ENCODE results near the gene COL23A1. TPM values are rescaled to one million over a fixed set of nuclear protein-coding genes. Genes with fewer than 3 reads are reported as not detected.

The COL23A1 gene
- total and polyA plus RNA-seq, 2 of the 13 experiments (the other 11 are each of a cell fraction or from before 2014, with no cell fraction given) = not detected

DNA sequence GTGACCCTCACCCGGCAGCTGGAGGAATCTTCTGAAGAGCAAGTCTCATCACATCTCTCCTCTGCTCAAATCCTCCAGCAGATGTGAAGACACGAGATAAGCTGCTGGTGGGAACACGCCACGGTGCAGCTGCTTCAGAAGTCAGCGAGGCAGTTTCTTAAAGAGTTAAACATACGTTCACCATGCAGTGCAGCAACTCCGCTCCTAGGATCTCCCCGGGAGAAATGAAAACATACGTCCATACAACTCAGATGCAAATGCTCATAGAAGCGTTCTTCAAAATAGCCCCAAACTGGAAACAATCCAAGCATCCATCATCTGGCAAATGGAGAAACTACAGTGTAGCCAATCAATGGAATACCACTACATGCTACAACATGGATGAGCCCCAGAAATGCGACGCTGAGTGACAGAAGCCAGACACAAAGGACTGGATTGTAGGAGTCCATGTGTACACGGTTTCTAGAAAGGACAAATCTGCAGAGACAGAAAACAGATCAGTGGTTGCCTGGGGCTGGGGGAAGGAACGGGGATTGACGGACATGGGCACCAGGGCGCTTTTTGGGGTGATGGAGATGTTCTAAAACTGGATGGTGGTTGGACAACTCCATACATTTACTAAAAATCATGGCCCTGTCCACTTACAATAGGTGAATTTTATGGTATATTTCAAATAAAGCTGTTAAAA is 150.6 kb downstream of the COL23A1 start (continued):
- TF ChIP-seq, protein P1, sequence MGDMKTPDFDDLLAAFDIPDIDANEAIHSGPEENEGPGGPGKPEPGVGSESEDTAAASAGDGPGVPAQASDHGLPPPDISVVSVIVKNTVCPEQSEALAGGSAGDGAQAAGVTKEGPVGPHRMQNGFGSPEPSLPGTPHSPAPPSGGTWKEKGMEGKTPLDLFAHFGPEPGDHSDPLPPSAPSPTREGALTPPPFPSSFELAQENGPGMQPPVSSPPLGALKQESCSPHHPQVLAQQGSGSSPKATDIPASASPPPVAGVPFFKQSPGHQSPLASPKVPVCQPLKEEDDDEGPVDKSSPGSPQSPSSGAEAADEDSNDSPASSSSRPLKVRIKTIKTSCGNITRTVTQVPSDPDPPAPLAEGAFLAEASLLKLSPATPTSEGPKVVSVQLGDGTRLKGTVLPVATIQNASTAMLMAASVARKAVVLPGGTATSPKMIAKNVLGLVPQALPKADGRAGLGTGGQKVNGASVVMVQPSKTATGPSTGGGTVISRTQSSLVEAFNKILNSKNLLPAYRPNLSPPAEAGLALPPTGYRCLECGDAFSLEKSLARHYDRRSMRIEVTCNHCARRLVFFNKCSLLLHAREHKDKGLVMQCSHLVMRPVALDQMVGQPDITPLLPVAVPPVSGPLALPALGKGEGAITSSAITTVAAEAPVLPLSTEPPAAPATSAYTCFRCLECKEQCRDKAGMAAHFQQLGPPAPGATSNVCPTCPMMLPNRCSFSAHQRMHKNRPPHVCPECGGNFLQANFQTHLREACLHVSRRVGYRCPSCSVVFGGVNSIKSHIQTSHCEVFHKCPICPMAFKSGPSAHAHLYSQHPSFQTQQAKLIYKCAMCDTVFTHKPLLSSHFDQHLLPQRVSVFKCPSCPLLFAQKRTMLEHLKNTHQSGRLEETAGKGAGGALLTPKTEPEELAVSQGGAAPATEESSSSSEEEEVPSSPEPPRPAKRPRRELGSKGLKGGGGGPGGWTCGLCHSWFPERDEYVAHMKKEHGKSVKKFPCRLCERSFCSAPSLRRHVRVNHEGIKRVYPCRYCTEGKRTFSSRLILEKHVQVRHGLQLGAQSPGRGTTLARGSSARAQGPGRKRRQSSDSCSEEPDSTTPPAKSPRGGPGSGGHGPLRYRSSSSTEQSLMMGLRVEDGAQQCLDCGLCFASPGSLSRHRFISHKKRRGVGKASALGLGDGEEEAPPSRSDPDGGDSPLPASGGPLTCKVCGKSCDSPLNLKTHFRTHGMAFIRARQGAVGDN (CRISPR knock-in tag; IDR thresholded peaks at IDR 0.05) = no peak
- TF ChIP-seq MED1 (CRISPR knock-in tag; IDR thresholded peaks at IDR 0.05) = no peak

DNA sequence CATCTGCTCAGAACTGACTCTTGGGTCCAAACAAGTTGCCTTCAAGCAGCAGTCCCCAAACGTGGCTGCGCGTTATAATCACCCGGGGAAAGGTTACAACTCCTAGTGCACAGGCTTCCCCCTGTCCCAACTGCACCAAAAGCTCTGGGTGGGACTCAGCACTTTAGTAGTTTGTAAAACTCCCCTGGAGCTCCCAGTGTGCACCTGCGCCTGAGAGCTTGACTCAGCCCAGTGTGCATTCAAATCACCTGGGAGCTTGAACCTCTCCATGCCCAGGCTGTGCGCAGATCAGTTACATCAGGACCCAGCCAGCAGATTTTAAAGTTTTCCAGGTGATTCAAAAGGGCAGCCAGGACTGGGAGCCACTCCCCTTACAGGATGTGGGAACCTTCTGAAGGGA is 151.4 kb downstream of the COL23A1 start:
- Histone ChIP-seq H3K9ac (ENCODE audit: insufficient read depth, low read depth, low read length) (no peak overlapping the region), H3K27ac (ENCODE audit: extremely low read length, insufficient read depth, low read length) (no peak overlapping the region), H3K9me3 (ENCODE audit: low read length) (no peaks in the 10 kb centered on the region), H3K27me3 (ENCODE audit: control insufficient read depth in 1 of 2, insufficient read depth in 2 of 2, low read length in 2 of 2) (peaks cover 1 to 17% of the 10 kb centered on the region in 2 experiments; a peak in 4 of 5 replicates), H3K4me1 (ENCODE audit: insufficient read depth, low read length) (no peaks in the 10 kb centered on the region), H3K36me3 (replicated peaks in 1 of 2; ENCODE audit: control insufficient read depth in 1 of 2, insufficient read depth in 2 of 2, low read length in 2 of 2) (no peaks in the 10 kb centered on the region), H3K4me3 (replicated peaks in 1 of 3; ENCODE audit: insufficient read depth in 1 of 3, low read depth in 2 of 3, low read length in 3 of 3) (no peak overlapping the region), H4K20me1 (ENCODE audit: insufficient read depth, low read length) (0 out of 2 replicates have a peak, but pooled peaks cover 2% of the 10 kb centered on the region), H3K4me2 (ENCODE audit: low read depth, low read length) (no peak overlapping the region), H2AFZ (ENCODE audit: low read length) (no peak overlapping the region), H3K79me2 (ENCODE audit: insufficient read depth, low read length) (no peaks in the 10 kb centered on the region)
- DNase-seq (ENCODE audit: low spot score) (no peak), FAIRE-seq (no peak), ATAC-seq (no peak)
- in situ Hi-C loops (cut with HindIII; ENCODE audit: extremely low pct_ligation_motif_present, low pct_unique_long_range_greater_than_20kb) (no loop called here), intact Hi-C loops (cut with micrococcal nuclease; ENCODE audit: unreplicated experiment) (no loop called here)
- ChIA-PET POLR2A (no interaction called here), CTCF (ENCODE audit: low intra/inter-chr PET ratio, low total read pairs) (no interaction called here)
- BruUV-seq (replicated peaks) = no TSS peak
- no peak for TF ChIP-seq SP140L (CRISPR knock-in tag; IDR thresholded peaks at IDR 0.05; ENCODE audit: borderline replicate concordance)
- TF ChIP-seq ZFP36L2 (CRISPR knock-in tag; IDR thresholded peaks at IDR 0.05) = no peak
- TF ChIP-seq, protein P2, sequence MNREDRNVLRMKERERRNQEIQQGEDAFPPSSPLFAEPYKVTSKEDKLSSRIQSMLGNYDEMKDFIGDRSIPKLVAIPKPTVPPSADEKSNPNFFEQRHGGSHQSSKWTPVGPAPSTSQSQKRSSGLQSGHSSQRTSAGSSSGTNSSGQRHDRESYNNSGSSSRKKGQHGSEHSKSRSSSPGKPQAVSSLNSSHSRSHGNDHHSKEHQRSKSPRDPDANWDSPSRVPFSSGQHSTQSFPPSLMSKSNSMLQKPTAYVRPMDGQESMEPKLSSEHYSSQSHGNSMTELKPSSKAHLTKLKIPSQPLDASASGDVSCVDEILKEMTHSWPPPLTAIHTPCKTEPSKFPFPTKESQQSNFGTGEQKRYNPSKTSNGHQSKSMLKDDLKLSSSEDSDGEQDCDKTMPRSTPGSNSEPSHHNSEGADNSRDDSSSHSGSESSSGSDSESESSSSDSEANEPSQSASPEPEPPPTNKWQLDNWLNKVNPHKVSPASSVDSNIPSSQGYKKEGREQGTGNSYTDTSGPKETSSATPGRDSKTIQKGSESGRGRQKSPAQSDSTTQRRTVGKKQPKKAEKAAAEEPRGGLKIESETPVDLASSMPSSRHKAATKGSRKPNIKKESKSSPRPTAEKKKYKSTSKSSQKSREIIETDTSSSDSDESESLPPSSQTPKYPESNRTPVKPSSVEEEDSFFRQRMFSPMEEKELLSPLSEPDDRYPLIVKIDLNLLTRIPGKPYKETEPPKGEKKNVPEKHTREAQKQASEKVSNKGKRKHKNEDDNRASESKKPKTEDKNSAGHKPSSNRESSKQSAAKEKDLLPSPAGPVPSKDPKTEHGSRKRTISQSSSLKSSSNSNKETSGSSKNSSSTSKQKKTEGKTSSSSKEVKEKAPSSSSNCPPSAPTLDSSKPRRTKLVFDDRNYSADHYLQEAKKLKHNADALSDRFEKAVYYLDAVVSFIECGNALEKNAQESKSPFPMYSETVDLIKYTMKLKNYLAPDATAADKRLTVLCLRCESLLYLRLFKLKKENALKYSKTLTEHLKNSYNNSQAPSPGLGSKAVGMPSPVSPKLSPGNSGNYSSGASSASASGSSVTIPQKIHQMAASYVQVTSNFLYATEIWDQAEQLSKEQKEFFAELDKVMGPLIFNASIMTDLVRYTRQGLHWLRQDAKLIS (CRISPR knock-in tag; IDR thresholded peaks at IDR 0.05) = no peak
- TF ChIP-seq, protein P3, sequence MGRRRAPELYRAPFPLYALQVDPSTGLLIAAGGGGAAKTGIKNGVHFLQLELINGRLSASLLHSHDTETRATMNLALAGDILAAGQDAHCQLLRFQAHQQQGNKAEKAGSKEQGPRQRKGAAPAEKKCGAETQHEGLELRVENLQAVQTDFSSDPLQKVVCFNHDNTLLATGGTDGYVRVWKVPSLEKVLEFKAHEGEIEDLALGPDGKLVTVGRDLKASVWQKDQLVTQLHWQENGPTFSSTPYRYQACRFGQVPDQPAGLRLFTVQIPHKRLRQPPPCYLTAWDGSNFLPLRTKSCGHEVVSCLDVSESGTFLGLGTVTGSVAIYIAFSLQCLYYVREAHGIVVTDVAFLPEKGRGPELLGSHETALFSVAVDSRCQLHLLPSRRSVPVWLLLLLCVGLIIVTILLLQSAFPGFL (CRISPR knock-in tag; IDR thresholded peaks at IDR 0.05) = no peak
- no peak for TF ChIP-seq IRX3 (CRISPR knock-in tag; IDR thresholded peaks at IDR 0.05; ENCODE audit: borderline replicate concordance, low read depth)
- no peak for TF ChIP-seq RORA (CRISPR knock-in tag; IDR thresholded peaks at IDR 0.05)
- no peak for TF ChIP-seq ZNF556 (CRISPR knock-in tag; IDR thresholded peaks at IDR 0.05; ENCODE audit: borderline replicate concordance)
- no peak for TF ChIP-seq ZBTB38 (CRISPR knock-in tag; IDR thresholded peaks at IDR 0.05)
- no peak for TF ChIP-seq ZNF83 (CRISPR knock-in tag; IDR thresholded peaks at IDR 0.05; ENCODE audit: borderline replicate concordance)
- no peak for TF ChIP-seq RXRA (CRISPR knock-in tag; IDR thresholded peaks at IDR 0.05)
- no peak for TF ChIP-seq NFKBIZ (CRISPR knock-in tag; IDR thresholded peaks at IDR 0.05)
- no peak for TF ChIP-seq ZFY (CRISPR knock-in tag; IDR thresholded peaks at IDR 0.05)
- 14% methylated on average over 4 of the region's 6 CpGs for WGBS (ENCODE audit: low lambda C conversion rate)
